HEK293 (cell line): ENCODE measurements around the gene DEPDC5.

ENCODE experiments used
- BCL11A ChIP-seq: fragments of 450-650 bp; formaldehyde crosslinking; IDR thresholded peaks from 2 replicates; pipeline ENCODE4 v1.5.1; 2016; ENCODE audit warnings: low read depth, missing biosample characterization, missing genetic modification characterization
- ZBTB1 ChIP-seq: fragments of 450-650 bp; formaldehyde crosslinking; IDR thresholded peaks from 2 replicates; pipeline ENCODE4 v1.5.1; 2016; ENCODE audit warnings: missing biosample characterization, missing genetic modification characterization
- ZBTB17 ChIP-seq: fragments of 450-650 bp; formaldehyde crosslinking; IDR thresholded peaks from 2 replicates; pipeline ENCODE4 v1.5.1; 2016; ENCODE audit warnings: missing biosample characterization, missing genetic modification characterization
- ZBTB8A ChIP-seq: fragments of 450-650 bp; formaldehyde crosslinking; IDR thresholded peaks from 2 replicates; pipeline ENCODE4 v1.5.1; 2016; ENCODE audit warnings: missing biosample characterization, missing genetic modification characterization
- ZNF121 ChIP-seq: fragments of 450-650 bp; formaldehyde crosslinking; IDR thresholded peaks from 2 replicates; pipeline ENCODE4 v1.5.1; 2016; ENCODE audit warnings: missing biosample characterization, missing genetic modification characterization
- ZNF274 ChIP-seq, 2 experiments: fragments of 200-500 bp in 1 of 2; fragments of 450-650 bp in 1 of 2; sonication (Bioruptor generic) in 1 of 2; formaldehyde crosslinking in 1 of 2; IDR thresholded peaks; 2 replicates each; pipeline versions ENCODE4 v1.5.1 to v1.6.1; 2014 to 2016; ENCODE audit warnings: borderline replicate concordance in 1 of 2, inconsistent platforms in 1 of 2, low read length in 1 of 2, missing biosample characterization in 1 of 2, missing genetic modification characterization in 1 of 2
- ZNF561 ChIP-seq: fragments of 450-650 bp; IDR thresholded peaks from 2 replicates; pipeline ENCODE4 v1.5.1; 2018; ENCODE audit warnings: missing biosample characterization, missing genetic modification characterization, borderline replicate concordance
- ZNF677 ChIP-seq: fragments of 450-650 bp; IDR thresholded peaks from 2 replicates; pipeline ENCODE4 v1.5.0; 2018; ENCODE audit warnings: missing biosample characterization, mild to moderate bottlenecking, missing genetic modification characterization, moderate library complexity
- ZSCAN16 ChIP-seq: fragments of 450-650 bp; formaldehyde crosslinking; IDR thresholded peaks from 2 replicates; pipeline ENCODE4 v1.5.1; 2016; ENCODE audit warnings: missing biosample characterization, missing genetic modification characterization
- TF ChIP-seq, protein P1 (sequence below): fragments of 450-650 bp; formaldehyde crosslinking; IDR thresholded peaks from 2 replicates; pipeline ENCODE4 v1.5.1; 2016; ENCODE audit warnings: missing biosample characterization, missing genetic modification characterization
- TF ChIP-seq, protein P2 (sequence below): fragments of 450-650 bp; formaldehyde crosslinking; IDR thresholded peaks from 2 replicates; pipeline ENCODE4 v1.5.1; 2016; ENCODE audit warnings: missing biosample characterization, missing genetic modification characterization
- TF ChIP-seq, protein P3 (sequence below): fragments of 450-650 bp; formaldehyde crosslinking; IDR thresholded peaks from 2 replicates; pipeline ENCODE4 v1.5.1; 2017; ENCODE audit warnings: missing biosample characterization, missing genetic modification characterization
- TF ChIP-seq, protein P4 (sequence below): fragments of 450-650 bp; formaldehyde crosslinking; IDR thresholded peaks from 2 replicates; pipeline ENCODE4 v1.5.1; 2016; ENCODE audit warnings: missing biosample characterization, missing genetic modification characterization
- TF ChIP-seq, protein P5 (sequence below): fragments of 450-650 bp; formaldehyde crosslinking; optimal IDR thresholded peaks from 2 replicates; pipeline ENCODE3; 2016; ENCODE audit warnings: missing biosample characterization, mild to moderate bottlenecking, missing genetic modification characterization

DNA sequence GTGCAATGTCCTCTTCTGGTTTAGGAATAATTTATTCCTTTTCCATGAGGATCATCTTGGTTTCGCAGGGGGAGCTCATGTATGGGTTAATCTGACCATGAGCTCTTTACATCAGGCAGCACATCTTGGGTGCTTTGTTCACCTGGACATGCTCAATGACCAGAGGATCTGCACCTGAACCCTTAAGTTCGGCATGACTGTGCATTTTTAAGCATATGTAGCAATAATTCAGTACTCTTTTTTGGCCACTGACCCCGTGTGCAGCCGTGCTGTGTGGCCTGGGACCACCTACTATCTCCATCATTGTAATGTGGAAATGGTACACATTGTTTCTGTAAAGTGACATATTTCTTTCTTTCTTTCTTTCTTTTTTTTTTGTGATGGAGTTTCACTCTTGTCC is 62.9 kb downstream of the DEPDC5 start:
- TF ChIP-seq ZNF274 (IDR thresholded peaks at IDR 0.05; ENCODE audit: low read length) = no peak
- TF ChIP-seq ZNF274 (tag by site-specific recombination; IDR thresholded peaks at IDR 0.05; ENCODE audit: borderline replicate concordance) = no peak
- TF ChIP-seq, protein P1, sequence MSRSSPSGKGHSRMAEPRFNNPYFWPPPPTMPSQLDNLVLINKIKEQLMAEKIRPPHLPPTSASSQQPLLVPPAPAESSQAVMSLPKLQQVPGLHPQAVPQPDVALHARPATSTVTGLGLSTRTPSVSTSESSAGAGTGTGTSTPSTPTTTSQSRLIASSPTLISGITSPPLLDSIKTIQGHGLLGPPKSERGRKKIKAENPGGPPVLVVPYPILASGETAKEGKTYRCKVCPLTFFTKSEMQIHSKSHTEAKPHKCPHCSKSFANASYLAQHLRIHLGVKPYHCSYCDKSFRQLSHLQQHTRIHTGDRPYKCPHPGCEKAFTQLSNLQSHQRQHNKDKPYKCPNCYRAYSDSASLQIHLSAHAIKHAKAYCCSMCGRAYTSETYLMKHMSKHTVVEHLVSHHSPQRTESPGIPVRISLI (tag by site-specific recombination) = no peak
- TF ChIP-seq, protein P2, sequence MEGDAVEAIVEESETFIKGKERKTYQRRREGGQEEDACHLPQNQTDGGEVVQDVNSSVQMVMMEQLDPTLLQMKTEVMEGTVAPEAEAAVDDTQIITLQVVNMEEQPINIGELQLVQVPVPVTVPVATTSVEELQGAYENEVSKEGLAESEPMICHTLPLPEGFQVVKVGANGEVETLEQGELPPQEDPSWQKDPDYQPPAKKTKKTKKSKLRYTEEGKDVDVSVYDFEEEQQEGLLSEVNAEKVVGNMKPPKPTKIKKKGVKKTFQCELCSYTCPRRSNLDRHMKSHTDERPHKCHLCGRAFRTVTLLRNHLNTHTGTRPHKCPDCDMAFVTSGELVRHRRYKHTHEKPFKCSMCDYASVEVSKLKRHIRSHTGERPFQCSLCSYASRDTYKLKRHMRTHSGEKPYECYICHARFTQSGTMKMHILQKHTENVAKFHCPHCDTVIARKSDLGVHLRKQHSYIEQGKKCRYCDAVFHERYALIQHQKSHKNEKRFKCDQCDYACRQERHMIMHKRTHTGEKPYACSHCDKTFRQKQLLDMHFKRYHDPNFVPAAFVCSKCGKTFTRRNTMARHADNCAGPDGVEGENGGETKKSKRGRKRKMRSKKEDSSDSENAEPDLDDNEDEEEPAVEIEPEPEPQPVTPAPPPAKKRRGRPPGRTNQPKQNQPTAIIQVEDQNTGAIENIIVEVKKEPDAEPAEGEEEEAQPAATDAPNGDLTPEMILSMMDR = no peak
- TF ChIP-seq ZNF677 (tag by site-specific recombination) = no peak
- TF ChIP-seq, protein P3, sequence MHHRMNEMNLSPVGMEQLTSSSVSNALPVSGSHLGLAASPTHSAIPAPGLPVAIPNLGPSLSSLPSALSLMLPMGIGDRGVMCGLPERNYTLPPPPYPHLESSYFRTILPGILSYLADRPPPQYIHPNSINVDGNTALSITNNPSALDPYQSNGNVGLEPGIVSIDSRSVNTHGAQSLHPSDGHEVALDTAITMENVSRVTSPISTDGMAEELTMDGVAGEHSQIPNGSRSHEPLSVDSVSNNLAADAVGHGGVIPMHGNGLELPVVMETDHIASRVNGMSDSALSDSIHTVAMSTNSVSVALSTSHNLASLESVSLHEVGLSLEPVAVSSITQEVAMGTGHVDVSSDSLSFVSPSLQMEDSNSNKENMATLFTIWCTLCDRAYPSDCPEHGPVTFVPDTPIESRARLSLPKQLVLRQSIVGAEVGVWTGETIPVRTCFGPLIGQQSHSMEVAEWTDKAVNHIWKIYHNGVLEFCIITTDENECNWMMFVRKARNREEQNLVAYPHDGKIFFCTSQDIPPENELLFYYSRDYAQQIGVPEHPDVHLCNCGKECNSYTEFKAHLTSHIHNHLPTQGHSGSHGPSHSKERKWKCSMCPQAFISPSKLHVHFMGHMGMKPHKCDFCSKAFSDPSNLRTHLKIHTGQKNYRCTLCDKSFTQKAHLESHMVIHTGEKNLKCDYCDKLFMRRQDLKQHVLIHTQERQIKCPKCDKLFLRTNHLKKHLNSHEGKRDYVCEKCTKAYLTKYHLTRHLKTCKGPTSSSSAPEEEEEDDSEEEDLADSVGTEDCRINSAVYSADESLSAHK (tag by site-specific recombination) = no peak
- TF ChIP-seq, protein P4, sequence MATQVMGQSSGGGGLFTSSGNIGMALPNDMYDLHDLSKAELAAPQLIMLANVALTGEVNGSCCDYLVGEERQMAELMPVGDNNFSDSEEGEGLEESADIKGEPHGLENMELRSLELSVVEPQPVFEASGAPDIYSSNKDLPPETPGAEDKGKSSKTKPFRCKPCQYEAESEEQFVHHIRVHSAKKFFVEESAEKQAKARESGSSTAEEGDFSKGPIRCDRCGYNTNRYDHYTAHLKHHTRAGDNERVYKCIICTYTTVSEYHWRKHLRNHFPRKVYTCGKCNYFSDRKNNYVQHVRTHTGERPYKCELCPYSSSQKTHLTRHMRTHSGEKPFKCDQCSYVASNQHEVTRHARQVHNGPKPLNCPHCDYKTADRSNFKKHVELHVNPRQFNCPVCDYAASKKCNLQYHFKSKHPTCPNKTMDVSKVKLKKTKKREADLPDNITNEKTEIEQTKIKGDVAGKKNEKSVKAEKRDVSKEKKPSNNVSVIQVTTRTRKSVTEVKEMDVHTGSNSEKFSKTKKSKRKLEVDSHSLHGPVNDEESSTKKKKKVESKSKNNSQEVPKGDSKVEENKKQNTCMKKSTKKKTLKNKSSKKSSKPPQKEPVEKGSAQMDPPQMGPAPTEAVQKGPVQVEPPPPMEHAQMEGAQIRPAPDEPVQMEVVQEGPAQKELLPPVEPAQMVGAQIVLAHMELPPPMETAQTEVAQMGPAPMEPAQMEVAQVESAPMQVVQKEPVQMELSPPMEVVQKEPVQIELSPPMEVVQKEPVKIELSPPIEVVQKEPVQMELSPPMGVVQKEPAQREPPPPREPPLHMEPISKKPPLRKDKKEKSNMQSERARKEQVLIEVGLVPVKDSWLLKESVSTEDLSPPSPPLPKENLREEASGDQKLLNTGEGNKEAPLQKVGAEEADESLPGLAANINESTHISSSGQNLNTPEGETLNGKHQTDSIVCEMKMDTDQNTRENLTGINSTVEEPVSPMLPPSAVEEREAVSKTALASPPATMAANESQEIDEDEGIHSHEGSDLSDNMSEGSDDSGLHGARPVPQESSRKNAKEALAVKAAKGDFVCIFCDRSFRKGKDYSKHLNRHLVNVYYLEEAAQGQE (tag by site-specific recombination) = no peak
- no peak for TF ChIP-seq BCL11A (tag by site-specific recombination)
- TF ChIP-seq ZSCAN16 (tag by site-specific recombination) = no peak
- no peak for TF ChIP-seq ZBTB8A (tag by site-specific recombination)
- TF ChIP-seq ZNF121 (tag by site-specific recombination) = no peak
- TF ChIP-seq ZBTB17 = no peak
- TF ChIP-seq, protein P5, sequence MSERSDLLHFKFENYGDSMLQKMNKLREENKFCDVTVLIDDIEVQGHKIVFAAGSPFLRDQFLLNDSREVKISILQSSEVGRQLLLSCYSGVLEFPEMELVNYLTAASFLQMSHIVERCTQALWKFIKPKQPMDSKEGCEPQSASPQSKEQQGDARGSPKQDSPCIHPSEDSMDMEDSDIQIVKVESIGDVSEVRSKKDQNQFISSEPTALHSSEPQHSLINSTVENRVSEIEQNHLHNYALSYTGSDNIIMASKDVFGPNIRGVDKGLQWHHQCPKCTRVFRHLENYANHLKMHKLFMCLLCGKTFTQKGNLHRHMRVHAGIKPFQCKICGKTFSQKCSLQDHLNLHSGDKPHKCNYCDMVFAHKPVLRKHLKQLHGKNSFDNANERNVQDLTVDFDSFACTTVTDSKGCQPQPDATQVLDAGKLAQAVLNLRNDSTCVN = no peak
- TF ChIP-seq ZBTB1 (tag by site-specific recombination) = no peak
- no peak for TF ChIP-seq ZNF561 (tag by site-specific recombination)
